Measurements from ENCODE around the gene ASB7.

DNA sequence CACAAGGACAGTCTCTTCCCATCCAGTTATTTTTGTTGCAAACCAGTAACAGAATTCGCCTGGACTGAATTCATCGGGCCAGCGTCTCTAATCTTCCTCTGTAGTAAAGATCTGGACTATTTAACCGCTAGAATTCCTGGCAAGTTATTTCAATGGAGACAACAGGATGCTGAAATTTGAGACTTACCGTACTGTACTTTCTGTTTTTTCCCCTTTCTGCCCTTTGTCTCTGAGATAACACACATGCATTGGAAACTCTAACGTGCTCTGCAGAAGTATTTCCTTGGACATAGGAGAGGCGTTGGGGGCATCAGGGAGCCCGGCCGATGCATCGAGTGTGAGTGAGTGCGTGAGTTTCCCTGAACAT, 61.5 kb downstream of the ASB7 start:
- no peak for TF ChIP-seq USF2 (CRISPR knock-in tag; IDR thresholded peaks at IDR 0.05)
- TF ChIP-seq, protein P1, sequence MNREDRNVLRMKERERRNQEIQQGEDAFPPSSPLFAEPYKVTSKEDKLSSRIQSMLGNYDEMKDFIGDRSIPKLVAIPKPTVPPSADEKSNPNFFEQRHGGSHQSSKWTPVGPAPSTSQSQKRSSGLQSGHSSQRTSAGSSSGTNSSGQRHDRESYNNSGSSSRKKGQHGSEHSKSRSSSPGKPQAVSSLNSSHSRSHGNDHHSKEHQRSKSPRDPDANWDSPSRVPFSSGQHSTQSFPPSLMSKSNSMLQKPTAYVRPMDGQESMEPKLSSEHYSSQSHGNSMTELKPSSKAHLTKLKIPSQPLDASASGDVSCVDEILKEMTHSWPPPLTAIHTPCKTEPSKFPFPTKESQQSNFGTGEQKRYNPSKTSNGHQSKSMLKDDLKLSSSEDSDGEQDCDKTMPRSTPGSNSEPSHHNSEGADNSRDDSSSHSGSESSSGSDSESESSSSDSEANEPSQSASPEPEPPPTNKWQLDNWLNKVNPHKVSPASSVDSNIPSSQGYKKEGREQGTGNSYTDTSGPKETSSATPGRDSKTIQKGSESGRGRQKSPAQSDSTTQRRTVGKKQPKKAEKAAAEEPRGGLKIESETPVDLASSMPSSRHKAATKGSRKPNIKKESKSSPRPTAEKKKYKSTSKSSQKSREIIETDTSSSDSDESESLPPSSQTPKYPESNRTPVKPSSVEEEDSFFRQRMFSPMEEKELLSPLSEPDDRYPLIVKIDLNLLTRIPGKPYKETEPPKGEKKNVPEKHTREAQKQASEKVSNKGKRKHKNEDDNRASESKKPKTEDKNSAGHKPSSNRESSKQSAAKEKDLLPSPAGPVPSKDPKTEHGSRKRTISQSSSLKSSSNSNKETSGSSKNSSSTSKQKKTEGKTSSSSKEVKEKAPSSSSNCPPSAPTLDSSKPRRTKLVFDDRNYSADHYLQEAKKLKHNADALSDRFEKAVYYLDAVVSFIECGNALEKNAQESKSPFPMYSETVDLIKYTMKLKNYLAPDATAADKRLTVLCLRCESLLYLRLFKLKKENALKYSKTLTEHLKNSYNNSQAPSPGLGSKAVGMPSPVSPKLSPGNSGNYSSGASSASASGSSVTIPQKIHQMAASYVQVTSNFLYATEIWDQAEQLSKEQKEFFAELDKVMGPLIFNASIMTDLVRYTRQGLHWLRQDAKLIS (CRISPR knock-in tag; IDR thresholded peaks at IDR 0.05; ENCODE audit: borderline replicate concordance) = no peak
- TF ChIP-seq, protein P2, sequence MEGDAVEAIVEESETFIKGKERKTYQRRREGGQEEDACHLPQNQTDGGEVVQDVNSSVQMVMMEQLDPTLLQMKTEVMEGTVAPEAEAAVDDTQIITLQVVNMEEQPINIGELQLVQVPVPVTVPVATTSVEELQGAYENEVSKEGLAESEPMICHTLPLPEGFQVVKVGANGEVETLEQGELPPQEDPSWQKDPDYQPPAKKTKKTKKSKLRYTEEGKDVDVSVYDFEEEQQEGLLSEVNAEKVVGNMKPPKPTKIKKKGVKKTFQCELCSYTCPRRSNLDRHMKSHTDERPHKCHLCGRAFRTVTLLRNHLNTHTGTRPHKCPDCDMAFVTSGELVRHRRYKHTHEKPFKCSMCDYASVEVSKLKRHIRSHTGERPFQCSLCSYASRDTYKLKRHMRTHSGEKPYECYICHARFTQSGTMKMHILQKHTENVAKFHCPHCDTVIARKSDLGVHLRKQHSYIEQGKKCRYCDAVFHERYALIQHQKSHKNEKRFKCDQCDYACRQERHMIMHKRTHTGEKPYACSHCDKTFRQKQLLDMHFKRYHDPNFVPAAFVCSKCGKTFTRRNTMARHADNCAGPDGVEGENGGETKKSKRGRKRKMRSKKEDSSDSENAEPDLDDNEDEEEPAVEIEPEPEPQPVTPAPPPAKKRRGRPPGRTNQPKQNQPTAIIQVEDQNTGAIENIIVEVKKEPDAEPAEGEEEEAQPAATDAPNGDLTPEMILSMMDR (IDR thresholded peaks at IDR 0.05) = no peak

Data from WTC11 (cell line).